RPMI7951 (cell line): Measurements from ENCODE around the gene NANOS2. TPM values are rescaled to one million over a fixed set of nuclear protein-coding genes. Genes with fewer than 3 reads are reported as not detected.
"Not testable (repeated sequence)": the region's sequence is repeated elsewhere in the genome, so short reads cannot be mapped to it uniquely, and the experiment has no call there.

ENCODE experiments used
- DNase-seq: peaks from one replicate; pipeline ENCODE4 v3.0.0-alpha.2; 2012; ENCODE audit warnings: low read depth
- total RNA-seq: library from RNA; depleted of rRNA; stranded (reverse); fragments of >200 nt; shearing (Covaris generic); gene quantifications from 2 replicates; pipeline ENCODE4 v1.2.3, GENCODE V29; 2014; rRNA removed

The NANOS2 gene
- total RNA-seq, 1 experiment from 2014 or later = not detected

DNA sequence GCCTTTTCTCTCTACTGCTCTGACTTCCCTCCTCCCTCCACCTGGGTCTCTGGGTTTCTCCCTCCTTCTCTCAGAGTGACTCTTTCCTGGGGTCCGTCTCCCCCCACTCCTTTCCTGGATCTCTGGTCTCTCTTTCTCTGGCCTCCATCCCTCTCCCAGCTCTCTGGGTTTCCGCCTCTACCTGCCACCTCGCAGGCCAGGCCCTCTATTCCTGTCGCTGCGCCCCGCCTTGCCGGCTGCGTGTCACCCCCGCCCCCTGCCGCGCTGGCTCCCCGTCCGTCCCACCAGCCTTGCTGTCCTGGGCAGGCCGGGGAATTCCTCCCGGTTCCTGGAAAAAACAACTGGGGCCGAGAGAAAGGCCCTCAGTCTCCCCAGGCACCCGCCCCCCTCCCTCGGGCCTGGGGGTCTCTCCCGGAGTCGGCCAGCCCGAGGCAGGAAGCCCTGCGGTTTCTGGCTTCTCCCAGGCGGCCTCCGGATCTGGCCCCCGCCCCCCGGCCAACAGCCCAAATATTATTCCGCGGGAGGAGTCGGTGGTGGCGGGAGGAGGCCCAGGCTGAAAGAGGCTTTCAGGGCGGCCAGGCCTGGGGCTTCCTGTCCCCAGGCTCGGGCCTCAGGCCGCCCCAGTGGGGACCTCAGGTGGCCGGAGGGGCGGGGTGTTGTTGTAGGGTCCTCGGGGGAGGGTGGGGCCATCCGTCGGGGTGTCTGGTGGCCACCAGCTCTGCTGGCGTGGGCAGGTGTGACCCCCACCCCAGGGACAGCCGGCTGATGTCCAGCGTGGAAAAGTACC, 38.0 kb downstream of the NANOS2 start:
- peak; percentile 48 for DNase-seq

DNA sequence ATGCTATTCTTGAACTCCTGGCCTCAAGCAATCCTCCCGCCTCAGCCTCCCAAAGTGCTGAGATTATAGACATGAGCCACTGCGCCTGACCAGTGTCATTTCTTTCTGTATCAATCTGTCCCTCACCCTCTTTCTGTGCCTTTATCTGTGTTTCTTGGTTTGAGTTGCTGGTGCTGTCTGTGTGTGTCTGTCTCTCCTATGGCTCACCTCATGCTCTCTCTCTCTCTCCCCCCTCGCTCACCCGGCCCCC, 38.5 kb downstream of the NANOS2 start:
- no peak for DNase-seq

DNA sequence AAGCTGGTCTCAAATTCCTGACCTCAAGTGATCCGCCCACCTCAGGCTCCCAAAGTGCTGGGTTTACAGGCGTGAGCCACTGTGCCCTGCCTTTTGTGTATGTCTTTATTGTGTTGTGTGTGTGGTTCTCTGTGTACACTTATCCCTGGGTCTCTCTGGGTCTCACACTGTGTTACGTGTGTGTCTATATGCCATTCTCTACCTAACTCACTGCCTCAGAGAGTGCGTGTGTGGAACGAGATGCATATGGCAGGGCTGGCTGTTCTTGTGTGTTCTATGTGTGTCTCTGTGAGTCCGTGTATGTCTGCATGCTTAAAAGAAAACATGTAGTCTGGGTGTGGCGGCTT, 40.0 kb downstream of the NANOS2 start:
- no peak for DNase-seq

DNA sequence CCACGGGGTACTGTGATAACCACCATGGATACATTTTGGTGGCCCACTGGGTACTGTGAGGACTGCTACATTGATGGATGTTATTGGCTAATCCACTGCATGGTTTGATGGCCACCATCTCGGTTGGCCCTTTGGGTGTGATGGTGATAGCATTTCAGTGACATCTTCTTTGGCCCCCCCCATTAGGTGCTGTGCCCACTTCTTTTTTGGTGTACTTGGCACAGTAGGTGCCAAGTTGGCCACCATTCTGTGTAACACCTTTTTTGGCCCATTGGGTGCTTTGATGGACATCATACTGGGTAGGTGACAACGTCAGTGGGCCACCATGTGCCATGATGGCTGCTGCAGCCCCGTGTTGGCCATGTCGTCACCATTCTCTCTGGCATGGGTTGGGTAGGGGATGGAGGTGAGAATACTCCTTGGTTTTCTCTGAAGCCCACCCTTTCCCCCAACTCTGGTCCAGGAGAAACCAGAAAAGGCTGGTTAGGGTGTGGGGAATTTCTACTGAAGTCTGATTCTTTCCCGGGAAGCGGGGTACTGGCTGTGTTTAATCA, 41.3 kb downstream of the NANOS2 start:
- no peak for DNase-seq

DNA sequence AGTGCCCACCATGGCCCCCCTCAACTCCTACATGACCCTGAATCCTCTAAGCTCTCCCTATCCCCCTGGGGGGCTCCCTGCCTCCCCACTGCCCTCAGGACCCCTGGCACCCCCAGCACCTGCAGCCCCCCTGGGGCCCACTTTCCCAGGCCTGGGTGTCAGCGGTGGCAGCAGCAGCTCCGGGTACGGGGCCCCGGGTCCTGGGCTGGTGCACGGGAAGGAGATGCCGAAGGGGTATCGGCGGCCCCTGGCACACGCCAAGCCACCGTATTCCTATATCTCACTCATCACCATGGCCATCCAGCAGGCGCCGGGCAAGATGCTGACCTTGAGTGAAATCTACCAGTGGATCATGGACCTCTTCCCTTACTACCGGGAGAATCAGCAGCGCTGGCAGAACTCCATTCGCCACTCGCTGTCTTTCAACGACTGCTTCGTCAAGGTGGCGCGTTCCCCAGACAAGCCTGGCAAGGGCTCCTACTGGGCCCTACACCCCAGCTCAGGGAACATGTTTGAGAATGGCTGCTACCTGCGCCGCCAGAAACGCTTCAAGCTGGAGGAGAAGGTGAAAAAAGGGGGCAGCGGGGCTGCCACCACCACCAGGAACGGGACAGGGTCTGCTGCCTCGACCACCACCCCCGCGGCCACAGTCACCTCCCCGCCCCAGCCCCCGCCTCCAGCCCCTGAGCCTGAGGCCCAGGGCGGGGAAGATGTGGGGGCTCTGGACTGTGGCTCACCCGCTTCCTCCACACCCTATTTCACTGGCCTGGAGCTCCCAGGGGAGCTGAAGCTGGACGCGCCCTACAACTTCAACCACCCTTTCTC, 42.3 kb downstream of the NANOS2 start:
- no peak for DNase-seq

DNA sequence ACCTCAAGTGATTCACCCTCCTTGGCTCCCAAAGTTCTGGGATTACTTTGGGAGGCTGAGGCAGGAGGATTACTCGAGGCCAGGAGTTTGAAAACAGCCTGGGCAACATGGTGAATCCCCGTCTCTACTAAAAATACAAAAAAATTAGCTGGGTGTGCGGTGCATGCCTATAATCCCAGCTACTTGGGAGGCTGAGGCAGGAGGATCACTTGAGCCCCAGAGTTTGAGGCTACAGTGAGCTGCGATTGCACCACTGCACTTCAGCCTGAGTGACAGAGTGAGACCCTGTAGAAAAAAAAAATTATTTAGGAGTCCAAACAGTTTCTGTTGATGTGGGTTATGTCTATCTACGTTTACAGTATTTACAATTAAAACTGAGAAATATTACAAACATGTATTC, 43.8 kb downstream of the NANOS2 start:
- DNase-seq = no peak

DNA sequence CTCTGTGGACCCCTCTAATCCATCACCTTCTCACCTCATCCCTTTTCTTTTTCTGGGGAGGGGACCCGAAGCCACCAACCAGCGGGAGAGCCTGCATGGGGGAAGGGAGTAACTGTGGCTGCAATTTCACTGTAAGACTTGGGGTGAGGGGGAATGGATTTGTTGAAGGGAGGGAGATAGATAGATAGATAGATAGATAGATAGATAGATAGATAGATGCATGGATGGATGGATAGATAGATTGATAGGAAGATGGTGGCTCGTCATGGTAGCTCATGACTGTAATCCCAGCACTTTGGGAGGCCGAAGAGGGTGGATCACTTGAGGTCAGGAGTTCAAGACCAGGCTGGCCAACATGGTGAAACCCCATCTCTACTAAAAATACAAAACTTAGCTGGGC, 47.3 kb downstream of the NANOS2 start:
- DNase-seq = not testable (repeated sequence)

DNA sequence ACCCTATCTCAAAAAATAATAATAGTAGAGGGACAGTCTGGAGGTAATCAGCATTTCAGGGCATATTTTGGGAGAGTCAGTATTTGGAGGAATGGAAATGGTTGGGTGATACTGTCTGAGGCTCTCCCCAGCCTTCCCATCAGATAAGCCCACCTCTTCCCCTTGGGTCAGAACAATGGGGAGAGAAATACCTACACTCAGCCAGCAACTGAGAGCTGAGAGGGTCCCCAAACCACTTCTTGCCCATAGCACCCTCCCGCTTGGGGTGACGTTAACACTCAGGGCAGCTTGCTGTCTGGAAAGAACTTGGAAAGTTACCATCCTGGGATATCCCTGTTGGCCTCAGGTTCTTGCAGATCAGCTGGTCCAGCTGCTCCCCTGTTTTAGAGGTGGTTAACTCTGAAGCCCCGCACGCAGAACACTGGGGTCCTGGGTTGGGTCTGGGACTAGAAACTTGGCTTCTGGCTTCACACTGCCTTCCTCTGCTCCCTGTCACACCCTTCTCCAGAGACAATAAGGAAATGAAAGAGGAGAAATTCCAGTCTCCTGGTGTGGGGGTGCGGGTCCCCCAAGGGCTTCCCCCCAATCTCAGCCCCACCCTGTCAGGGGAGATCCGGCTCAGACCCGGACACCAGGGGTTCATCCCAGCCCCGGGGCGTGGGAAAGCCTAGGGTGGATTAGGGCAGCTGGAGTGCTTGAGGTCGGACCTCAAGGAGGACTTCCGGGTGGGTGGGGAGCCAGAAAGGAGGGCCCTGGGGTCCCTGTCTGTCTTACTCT, 48.0 kb downstream of the NANOS2 start:
- no peak for DNase-seq

DNA sequence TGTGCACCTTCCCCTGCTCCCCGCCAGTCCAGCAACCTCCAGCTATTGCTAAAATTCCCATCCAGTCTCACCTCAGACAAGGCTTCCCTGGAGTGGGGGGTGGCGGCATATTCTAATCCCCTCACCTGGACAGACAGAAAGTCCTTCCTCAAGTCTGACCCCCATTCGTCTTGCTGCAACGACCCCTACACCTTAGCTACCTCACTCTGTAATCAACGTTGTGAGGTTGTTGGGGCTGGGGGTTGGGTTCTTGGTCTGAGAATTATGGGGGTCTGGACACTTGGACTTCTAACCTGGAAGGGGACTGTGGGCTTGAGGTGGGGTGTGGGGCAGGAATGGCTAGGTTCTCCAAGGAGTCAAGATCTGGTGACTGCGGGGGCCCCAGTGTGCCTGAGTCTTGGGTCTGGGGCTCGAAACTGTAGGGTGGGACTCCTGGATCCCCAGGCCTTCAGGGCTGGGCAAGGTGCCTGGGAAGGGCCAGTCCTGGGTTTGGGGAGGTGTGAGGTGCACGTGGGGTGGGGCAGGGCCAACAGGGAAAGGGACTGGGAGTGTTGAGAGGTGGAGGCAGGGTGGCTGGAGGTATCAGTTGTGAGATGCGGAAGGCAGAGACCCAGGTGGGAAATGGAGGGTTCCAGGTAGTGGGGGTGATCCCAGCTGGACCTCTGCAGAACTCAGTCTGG, 49.2 kb downstream of the NANOS2 start:
- no peak for DNase-seq

DNA sequence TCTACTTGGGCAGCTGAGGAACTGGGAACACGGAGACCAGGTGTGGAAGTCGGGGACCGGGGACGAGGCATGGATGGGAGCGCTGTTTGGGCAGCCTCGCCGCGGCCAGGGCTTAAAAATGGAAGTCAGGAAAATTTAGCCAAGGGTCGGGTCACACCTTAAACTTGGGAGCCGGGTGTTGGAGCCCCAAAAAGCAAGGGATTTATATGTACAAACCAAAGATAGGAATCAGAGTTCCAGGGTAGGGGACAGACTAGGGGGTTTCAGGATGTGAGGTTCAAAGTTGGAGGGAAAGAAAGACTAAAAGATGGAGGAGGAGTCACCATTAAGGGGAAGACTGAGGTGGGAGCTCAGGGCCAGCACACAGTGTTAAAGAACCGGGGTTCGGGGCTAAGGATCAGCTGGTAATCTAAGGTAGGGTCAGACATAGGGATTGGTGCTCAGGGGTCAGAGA, 49.9 kb downstream of the NANOS2 start:
- no peak for DNase-seq

DNA sequence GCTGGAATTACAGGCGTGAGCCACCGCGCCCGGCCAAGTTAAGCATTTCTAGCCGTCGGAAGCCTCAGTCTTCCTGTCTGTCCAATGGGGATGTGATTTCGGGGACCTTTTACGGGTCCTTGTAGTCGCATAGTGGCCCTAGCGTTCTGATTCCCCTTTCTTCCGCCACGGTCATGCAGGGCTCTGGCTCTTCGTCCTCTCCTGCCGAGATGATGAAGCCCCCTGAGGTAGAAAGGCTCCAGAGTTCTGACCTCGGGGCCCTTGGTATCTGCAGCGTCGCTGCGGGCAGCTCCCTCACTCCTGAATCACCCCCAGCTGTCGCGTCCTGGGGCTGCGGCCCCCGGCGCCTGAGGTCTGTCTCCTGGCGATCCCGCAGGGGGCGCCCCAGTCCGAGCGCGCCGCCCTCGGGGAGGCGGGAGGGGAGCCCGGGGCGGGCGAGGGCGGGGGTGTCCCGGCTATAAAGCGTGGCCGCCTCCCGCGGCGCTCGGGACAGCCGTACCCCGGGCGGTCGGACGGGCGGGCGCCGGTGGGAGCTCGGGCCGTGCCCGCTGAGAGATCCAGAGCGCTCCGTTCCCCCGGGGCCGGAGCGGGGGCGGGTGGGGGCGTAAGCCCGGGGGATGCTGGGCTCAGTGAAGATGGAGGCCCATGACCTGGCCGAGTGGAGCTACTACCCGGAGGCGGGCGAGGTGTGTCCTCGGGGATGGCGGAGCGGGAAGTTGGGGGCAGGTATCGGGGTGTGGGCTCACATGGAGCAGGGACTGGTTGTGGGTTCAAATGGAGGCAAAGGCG, 50.5 kb downstream of the NANOS2 start, which contains the start of gene FOXA3:
TSS of gene FOXA3 (plus strand) at position 487 of the 789 bp plus-strand sequence. CDS start at position 618, 131 bp downstream.
- DNase-seq = peak; percentile 40

DNA sequence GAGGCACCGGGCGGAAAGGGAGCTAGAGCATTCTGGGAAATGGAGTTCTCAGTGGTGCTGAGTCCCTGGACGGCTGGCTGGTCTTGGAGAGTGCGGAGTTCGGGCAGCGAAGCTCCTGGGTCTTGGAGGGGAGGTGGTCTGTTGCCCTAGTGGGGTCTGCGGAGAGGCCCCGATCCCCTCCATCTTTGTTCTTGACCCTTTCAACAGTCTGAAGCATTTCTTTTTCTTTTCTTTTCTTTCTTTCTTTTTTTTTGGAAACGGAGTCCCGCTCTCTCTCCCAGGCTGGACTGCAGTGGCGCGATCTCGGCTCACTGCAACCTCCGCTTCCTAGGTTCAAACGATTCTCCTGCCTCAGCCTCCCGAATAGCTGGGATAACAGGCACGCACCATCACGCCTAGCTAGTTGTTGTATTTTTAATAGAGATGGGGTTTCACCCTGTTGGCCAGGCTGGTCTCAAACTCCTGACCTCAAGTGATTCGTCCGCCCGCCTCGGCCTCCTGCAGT, 51.2 kb downstream of the NANOS2 start:
- no peak for DNase-seq

Other genes starting within 250 kb of the NANOS2 start
- gene GIPR, start 246.6 kb downstream of the NANOS2 start, total RNA-seq = not detected in 2 replicates
- gene SNRPD2, start 222.8 kb downstream of the NANOS2 start, total RNA-seq = 474 and 568 TPM in 2 replicates
- 13.8 and 15.4 TPM in 2 replicates for gene QPCTL, start 222.1 kb downstream of the NANOS2 start, total RNA-seq
- gene FBXO46, start 183.9 kb downstream of the NANOS2 start, total RNA-seq = 3.2 and 5.3 TPM in 2 replicates
- 0.10 TPM in 1 of 2 replicates, not detected in the other for gene MEIOSIN, start 181.3 kb downstream of the NANOS2 start, total RNA-seq
- 5.6 and 6.4 TPM in 2 replicates for gene SIX5, start 145.5 kb downstream of the NANOS2 start, total RNA-seq
- gene DMPK, start 132.3 kb downstream of the NANOS2 start, total RNA-seq = 9.3 and 11.1 TPM in 2 replicates
- 14.2 and 20.6 TPM in 2 replicates for gene DMWD, start 121.9 kb downstream of the NANOS2 start, total RNA-seq
- not detected in 2 replicates for gene RSPH6A, start 99.5 kb downstream of the NANOS2 start, total RNA-seq
- gene SYMPK, start 51.6 kb downstream of the NANOS2 start, total RNA-seq = 27.8 and 33.0 TPM in 2 replicates
- gene FOXA3, start 50.5 kb downstream of the NANOS2 start, total RNA-seq = not detected in 2 replicates
- 12.1 and 19.4 TPM in 2 replicates for gene IRF2BP1, start 28.6 kb downstream of the NANOS2 start, total RNA-seq
- 0.88 and 1.1 TPM in 2 replicates for gene MYPOP, start 12.2 kb downstream of the NANOS2 start, total RNA-seq
- gene NOVA2, start 59.1 kb upstream of the NANOS2 start, total RNA-seq = not detected in 2 replicates
- 6.6 and 8.8 TPM in 2 replicates for gene CCDC61, start 80.7 kb upstream of the NANOS2 start, total RNA-seq
- gene PGLYRP1, start 108.3 kb upstream of the NANOS2 start, total RNA-seq = not detected in 2 replicates
- gene IGFL4, start 126.2 kb upstream of the NANOS2 start, total RNA-seq = not detected in 2 replicates
- not detected in 2 replicates for gene IGFL3, start 209.9 kb upstream of the NANOS2 start, total RNA-seq
- gene IGFL2, start 233.5 kb upstream of the NANOS2 start, total RNA-seq = not detected in 2 replicates